Keratinocyte (primary cell): ENCODE measurements around the gene FBXW12.

Experiments
- EZH2 ChIP-seq: IDR thresholded peaks from one replicate; pipeline ENCODE4 v1.6.1; 2012; ENCODE audit warnings: inconsistent platforms, mild to moderate bottlenecking, low read length, moderate library complexity
- TF ChIP-seq, protein P1 (sequence below), 3 experiments: IDR thresholded peaks in 1 of 3; conservative IDR thresholded peaks in 1 of 3; optimal IDR thresholded peaks in 1 of 3; 2 replicates in 2 of 3; 3 replicates in 1 of 3; pipeline versions ENCODE3 to v1.5.1; 2011; ENCODE audit warnings: low read length in 3 of 3, mild to moderate bottlenecking in 3 of 3, moderate library complexity in 2 of 3, control low read depth in 1 of 3, inconsistent platforms in 1 of 3; ENCODE audit not compliant: insufficient read depth in 2 of 3; ENCODE audit errors: extremely low read depth in 1 of 3

DNA sequence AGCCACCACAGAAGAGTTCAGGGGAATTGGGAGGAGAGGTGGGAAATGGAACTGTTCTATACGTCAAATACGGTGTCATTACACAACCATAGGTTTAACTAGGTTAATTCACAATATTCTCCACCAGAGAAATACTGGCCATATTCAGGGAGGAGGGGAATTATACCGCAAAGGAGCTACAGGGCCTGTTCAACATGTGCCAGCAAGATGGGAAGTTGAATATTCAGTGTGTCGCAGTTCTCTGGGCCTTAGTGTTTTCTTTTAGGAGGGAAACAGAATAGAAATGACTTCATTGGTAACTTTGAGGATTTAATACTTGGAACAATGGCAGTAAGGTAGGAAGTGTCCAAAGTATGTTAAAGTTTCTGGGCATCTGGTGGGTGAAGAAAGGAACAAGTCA is 18.0 kb upstream of the FBXW12 start:
- TF ChIP-seq, protein P1, sequence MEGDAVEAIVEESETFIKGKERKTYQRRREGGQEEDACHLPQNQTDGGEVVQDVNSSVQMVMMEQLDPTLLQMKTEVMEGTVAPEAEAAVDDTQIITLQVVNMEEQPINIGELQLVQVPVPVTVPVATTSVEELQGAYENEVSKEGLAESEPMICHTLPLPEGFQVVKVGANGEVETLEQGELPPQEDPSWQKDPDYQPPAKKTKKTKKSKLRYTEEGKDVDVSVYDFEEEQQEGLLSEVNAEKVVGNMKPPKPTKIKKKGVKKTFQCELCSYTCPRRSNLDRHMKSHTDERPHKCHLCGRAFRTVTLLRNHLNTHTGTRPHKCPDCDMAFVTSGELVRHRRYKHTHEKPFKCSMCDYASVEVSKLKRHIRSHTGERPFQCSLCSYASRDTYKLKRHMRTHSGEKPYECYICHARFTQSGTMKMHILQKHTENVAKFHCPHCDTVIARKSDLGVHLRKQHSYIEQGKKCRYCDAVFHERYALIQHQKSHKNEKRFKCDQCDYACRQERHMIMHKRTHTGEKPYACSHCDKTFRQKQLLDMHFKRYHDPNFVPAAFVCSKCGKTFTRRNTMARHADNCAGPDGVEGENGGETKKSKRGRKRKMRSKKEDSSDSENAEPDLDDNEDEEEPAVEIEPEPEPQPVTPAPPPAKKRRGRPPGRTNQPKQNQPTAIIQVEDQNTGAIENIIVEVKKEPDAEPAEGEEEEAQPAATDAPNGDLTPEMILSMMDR (optimal IDR thresholded peaks at IDR 0.05 in 1 of 3, IDR thresholded peaks at IDR 0.05 in 1 of 3, conservative IDR thresholded peaks at IDR 0.05 in 1 of 3; ENCODE audit: extremely low read depth in 1 of 3, insufficient read depth in 2 of 3, low read length in 3 of 3), result no peak
- TF ChIP-seq EZH2, result no peak
